Measurements from ENCODE around the gene LOC101059915.
"Not testable (repeated sequence)": the region's sequence is repeated elsewhere in the genome, so short reads cannot be mapped to it uniquely, and the experiment has no call there.

DNA sequence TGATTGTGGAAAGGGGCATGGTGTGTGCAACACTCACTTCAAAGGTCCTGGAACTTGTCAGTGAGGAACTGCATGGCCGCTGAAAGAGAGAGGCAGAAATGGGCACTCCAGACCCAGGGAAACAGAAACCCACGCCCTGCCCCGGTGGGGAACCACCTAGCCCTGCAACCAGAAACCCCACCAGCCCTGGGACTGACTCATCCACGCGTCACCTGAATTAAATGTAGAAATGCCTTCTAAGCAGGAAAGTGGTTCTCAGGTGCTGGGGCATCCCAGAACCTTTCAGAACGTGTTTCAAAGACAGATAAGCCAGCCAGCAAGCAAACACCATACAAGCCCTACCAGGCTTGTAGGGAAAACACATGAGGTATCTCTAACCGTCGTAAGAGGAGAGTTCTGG, 4.1 kb upstream of the LOC101059915 start:
- TF ChIP-seq, protein P1, sequence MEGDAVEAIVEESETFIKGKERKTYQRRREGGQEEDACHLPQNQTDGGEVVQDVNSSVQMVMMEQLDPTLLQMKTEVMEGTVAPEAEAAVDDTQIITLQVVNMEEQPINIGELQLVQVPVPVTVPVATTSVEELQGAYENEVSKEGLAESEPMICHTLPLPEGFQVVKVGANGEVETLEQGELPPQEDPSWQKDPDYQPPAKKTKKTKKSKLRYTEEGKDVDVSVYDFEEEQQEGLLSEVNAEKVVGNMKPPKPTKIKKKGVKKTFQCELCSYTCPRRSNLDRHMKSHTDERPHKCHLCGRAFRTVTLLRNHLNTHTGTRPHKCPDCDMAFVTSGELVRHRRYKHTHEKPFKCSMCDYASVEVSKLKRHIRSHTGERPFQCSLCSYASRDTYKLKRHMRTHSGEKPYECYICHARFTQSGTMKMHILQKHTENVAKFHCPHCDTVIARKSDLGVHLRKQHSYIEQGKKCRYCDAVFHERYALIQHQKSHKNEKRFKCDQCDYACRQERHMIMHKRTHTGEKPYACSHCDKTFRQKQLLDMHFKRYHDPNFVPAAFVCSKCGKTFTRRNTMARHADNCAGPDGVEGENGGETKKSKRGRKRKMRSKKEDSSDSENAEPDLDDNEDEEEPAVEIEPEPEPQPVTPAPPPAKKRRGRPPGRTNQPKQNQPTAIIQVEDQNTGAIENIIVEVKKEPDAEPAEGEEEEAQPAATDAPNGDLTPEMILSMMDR (IDR thresholded peaks at IDR 0.05; ENCODE audit: low read depth, low read length, poor library complexity, severe bottlenecking), result not testable (repeated sequence)
- not testable (repeated sequence) for TF ChIP-seq EZH2phosphoT487 (IDR thresholded peaks at IDR 0.05; ENCODE audit: borderline replicate concordance, low read length)
